ENCODE results near the gene GRIP2. TPM values are rescaled to one million over a fixed set of nuclear protein-coding genes. Genes with fewer than 3 reads are reported as not detected.

The GRIP2 gene
- polyA plus RNA-seq, 1 donor from 2014 or later, result 8.6 TPM

GRCh38 chr3:14477311-14477935 lies 62.7 kb downstream of the GRIP2 start:
- Histone ChIP-seq H3K27me3 (ENCODE audit: insufficient read depth, low read depth, low read length) (no peaks in the 10 kb centered on the region), H3K79me2 (replicated peaks; ENCODE audit: insufficient read depth, low read length) (no peaks in the 10 kb centered on the region), H3K9me2 (ENCODE audit: insufficient read depth, low read length) (no peaks in the 10 kb centered on the region), H4K20me1 (ENCODE audit: insufficient read depth) (no peaks in the 10 kb centered on the region), H3K4me2 (ENCODE audit: low read length) (no peak overlapping the region), H3K4me3 (ENCODE audit: low read length) (no peak overlapping the region), H3K36me3 (ENCODE audit: insufficient read depth, low read length) (peaks cover 10% of the 10 kb centered on the region), H2AFZ (ENCODE audit: low read depth, low read length) (no peak overlapping the region), H3F3A (ENCODE audit: insufficient read depth, low read length, poor library complexity, severe bottlenecking) (no peaks in the 10 kb centered on the region), H3K27ac (ENCODE audit: low read length) (no peak overlapping the region), H3K9ac (ENCODE audit: low read length) (no peak overlapping the region), H3K9me3 (ENCODE audit: low read length) (no peaks in the 10 kb centered on the region)
- TF ChIP-seq SMC3 (conservative IDR thresholded peaks at IDR 0.05; ENCODE audit: poor library complexity), result no peak

- H3K9me2 ChIP-seq (ENCODE audit: insufficient read depth, low read length), result no peaks in the 10 kb centered on the region
- H2AFZ ChIP-seq (ENCODE audit: low read depth, low read length), result no peak overlapping the region
- no peaks in the 10 kb centered on the region for H3F3A ChIP-seq (ENCODE audit: insufficient read depth, low read length, poor library complexity, severe bottlenecking)
- TF ChIP-seq EP300 (conservative IDR thresholded peaks at IDR 0.05; ENCODE audit: poor library complexity, severe bottlenecking), result no peak
- no peak for TF ChIP-seq REST (IDR thresholded peaks at IDR 0.05; ENCODE audit: borderline replicate concordance)
- no peak for TF ChIP-seq SMC3 (conservative IDR thresholded peaks at IDR 0.05; ENCODE audit: poor library complexity)
- TF ChIP-seq CTCF (IDR thresholded peaks at IDR 0.05; ENCODE audit: poor library complexity, severe bottlenecking), result no peak
- TF ChIP-seq POLR2AphosphoS5 (IDR thresholded peaks at IDR 0.05), result no peak
- no peak for TF ChIP-seq RAD21 (conservative IDR thresholded peaks at IDR 0.05)
- TF ChIP-seq TAF1 (IDR thresholded peaks at IDR 0.05; ENCODE audit: low read depth), result no peak
- TF ChIP-seq MXI1 (conservative IDR thresholded peaks at IDR 0.05; ENCODE audit: poor library complexity, severe bottlenecking), result no peak
- TF ChIP-seq EZH2 (IDR thresholded peaks at IDR 0.05; ENCODE audit: borderline replicate concordance, insufficient read depth, low read length, poor library complexity, severe bottlenecking), result no peak
- H3K27ac ChIP-seq (ENCODE audit: low read length), result no peak overlapping the region
- H4K20me1 ChIP-seq (ENCODE audit: insufficient read depth), result no peaks in the 10 kb centered on the region
- H3K4me3 ChIP-seq (ENCODE audit: low read length), result no peak overlapping the region
- peaks cover 10% of the 10 kb centered on the region for H3K36me3 ChIP-seq (ENCODE audit: insufficient read depth, low read length)
- no peaks in the 10 kb centered on the region for H3K9me3 ChIP-seq (ENCODE audit: low read length)
- no peak overlapping the region for H3K4me2 ChIP-seq (ENCODE audit: low read length)
- H3K9ac ChIP-seq (ENCODE audit: low read length), result no peak overlapping the region
- H3K79me2 ChIP-seq (replicated peaks; ENCODE audit: insufficient read depth, low read length), result no peaks in the 10 kb centered on the region
- H3K27me3 ChIP-seq (ENCODE audit: insufficient read depth, low read depth, low read length), result no peaks in the 10 kb centered on the region
These were observed 63.4 kb downstream of the GRIP2 start for GRCh38 chr3:14476583-14477265.
